Suprapubic skin (tissue), 4 donors: ENCODE results near the gene LAMA3. TPM values are rescaled to one million over a fixed set of nuclear protein-coding genes. Genes with fewer than 3 reads are reported as not detected.

Source experiments
- DNase-seq, 2 donors: peaks; one replicate each; pipeline ENCODE4 v3.0.0-alpha.2; 2019; ENCODE audit warnings: low spot score in 2 of 2
- H3K27ac ChIP-seq: fragments of 200-600 bp; sonication (generic); one replicate; pipeline ENCODE4 v1.5.1; 2019
- H3K27me3 ChIP-seq: fragments of 200-600 bp; sonication (generic); one replicate; pipeline ENCODE4 v1.5.1; 2019
- H3K36me3 ChIP-seq: fragments of 200-600 bp; sonication (generic); one replicate; pipeline ENCODE4 v1.5.1; 2019
- H3K4me1 ChIP-seq: fragments of 200-600 bp; sonication (generic); one replicate; pipeline ENCODE4 v1.5.1; 2019
- H3K4me3 ChIP-seq: fragments of 200-600 bp; sonication (generic); one replicate; pipeline ENCODE4 v1.5.1; 2019; ENCODE audit warnings: mild to moderate bottlenecking
- H3K9me3 ChIP-seq: fragments of 200-600 bp; sonication (generic); one replicate; pipeline ENCODE4 v1.5.1; 2019
- EP300 ChIP-seq: sonication (generic); formaldehyde crosslinking; IDR thresholded peaks from one replicate; pipeline ENCODE4 v1.6.1; 2017; ENCODE audit warnings: antibody characterized with exemption
- POLR2A ChIP-seq, 2 donors: fragments of 450-650 bp; IDR thresholded peaks; one replicate each; pipeline ENCODE4 v1.6.1; 2017; ENCODE audit warnings: antibody characterized with exemption in 2 of 2, mild to moderate bottlenecking in 2 of 2, moderate library complexity in 2 of 2
- POLR2AphosphoS5 ChIP-seq, 3 donors: sonication (generic); formaldehyde crosslinking; IDR thresholded peaks; one replicate each; pipeline ENCODE4 v1.6.1; 2017; ENCODE audit warnings: antibody characterized with exemption in 3 of 3
- WGBS: methylation state at CpG from one replicate; pipeline ENCODE4 v1.1.5; 2018; 5-methylcytosine and 5-hydroxymethylcytosine counted together
- total RNA-seq, 4 donors: library from RNA; depleted of rRNA; stranded (reverse); fragments of >200 nt; gene quantifications; one replicate each; pipeline ENCODE4 v1.1.0, GENCODE V29; 2016
- TF ChIP-seq, protein P1 (sequence below), 2 donors: fragments of 200-600 bp in 1 of 2; fragments of 450-650 bp in 1 of 2; sonication (generic) in 1 of 2; IDR thresholded peaks; one replicate each; pipeline ENCODE4 v1.5.1; 2016 to 2019; ENCODE audit warnings: antibody characterized with exemption in 2 of 2, mild to moderate bottlenecking in 1 of 2, moderate library complexity in 1 of 2

The LAMA3 gene
- total RNA-seq, 4 donors from 2014 or later, result 233 to 370 (median 253) TPM

DNA sequence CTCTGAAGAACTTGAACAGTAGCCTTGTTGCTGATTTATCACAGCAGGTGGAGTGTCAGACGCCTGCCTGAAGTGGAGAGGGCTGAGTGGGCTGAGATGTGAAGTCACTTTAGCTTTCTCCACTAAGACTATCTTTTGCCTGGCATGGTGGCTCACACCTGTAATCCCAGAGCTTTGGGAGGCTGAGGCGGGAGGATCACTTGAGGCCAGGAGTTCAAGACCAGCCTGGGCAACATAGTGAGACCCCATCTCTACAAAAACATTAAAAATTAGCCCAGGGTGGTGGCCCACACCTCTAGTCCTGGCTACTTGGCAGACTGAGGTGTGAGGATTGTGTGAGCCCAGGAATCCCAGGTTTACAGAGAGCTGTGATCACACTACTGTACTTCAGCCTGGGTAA, 264.7 kb downstream of the LAMA3 start:
- 85% methylated on average over 1 of the region's 2 CpGs for WGBS
- H3K9me3 ChIP-seq, result no peaks in the 10 kb centered on the region
- peak in 1 of 2 donors; percentile 35 for DNase-seq
- peaks cover 4% of the 10 kb centered on the region for H3K4me1 ChIP-seq
- TF ChIP-seq, protein P1, sequence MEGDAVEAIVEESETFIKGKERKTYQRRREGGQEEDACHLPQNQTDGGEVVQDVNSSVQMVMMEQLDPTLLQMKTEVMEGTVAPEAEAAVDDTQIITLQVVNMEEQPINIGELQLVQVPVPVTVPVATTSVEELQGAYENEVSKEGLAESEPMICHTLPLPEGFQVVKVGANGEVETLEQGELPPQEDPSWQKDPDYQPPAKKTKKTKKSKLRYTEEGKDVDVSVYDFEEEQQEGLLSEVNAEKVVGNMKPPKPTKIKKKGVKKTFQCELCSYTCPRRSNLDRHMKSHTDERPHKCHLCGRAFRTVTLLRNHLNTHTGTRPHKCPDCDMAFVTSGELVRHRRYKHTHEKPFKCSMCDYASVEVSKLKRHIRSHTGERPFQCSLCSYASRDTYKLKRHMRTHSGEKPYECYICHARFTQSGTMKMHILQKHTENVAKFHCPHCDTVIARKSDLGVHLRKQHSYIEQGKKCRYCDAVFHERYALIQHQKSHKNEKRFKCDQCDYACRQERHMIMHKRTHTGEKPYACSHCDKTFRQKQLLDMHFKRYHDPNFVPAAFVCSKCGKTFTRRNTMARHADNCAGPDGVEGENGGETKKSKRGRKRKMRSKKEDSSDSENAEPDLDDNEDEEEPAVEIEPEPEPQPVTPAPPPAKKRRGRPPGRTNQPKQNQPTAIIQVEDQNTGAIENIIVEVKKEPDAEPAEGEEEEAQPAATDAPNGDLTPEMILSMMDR (IDR thresholded peaks at IDR 0.05), result no peak
- TF ChIP-seq EP300 (no peak), POLR2AphosphoS5 (IDR thresholded peaks at IDR 0.05) (no peak), POLR2A (IDR thresholded peaks at IDR 0.05) (no peak)
- no peak overlapping the region for H3K4me3 ChIP-seq
- H3K27me3 ChIP-seq, result no peaks in the 10 kb centered on the region
- H3K36me3 ChIP-seq, result peaks cover 46% of the 10 kb centered on the region
- no peak overlapping the region for H3K27ac ChIP-seq

DNA sequence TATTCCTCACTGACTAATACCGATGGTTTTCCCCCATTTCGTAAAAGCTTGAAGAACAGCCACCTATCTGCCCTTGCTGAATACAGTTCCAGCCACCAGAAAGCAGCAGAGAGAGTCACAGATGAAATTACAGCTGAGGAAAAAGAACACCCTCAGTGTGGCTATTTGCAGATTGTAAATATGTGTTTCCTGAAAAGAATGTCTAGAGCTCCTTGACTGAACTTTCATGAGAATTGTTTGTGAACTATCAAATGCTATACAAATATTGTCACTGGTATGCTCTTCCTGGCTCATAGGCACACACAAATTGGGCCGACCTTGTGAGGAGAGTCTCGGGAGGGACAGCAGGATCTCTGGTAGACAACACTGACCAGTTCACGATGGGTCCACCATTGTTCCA, 267.2 kb downstream of the LAMA3 start:
- TF ChIP-seq EP300 (no peak), POLR2A (IDR thresholded peaks at IDR 0.05) (no peak), POLR2AphosphoS5 (IDR thresholded peaks at IDR 0.05) (no peak)
- TF ChIP-seq, protein P1 (IDR thresholded peaks at IDR 0.05), result no peak
- DNase-seq, result no peak
- H3K4me1 ChIP-seq, result peaks cover 4% of the 10 kb centered on the region
- 91% methylated on average over 5 of the region's 5 CpGs for WGBS
- H3K36me3 ChIP-seq, result peaks cover 30% of the 10 kb centered on the region
- H3K4me3 ChIP-seq, result no peak overlapping the region
- H3K27me3 ChIP-seq, result no peaks in the 10 kb centered on the region
- no peaks in the 10 kb centered on the region for H3K9me3 ChIP-seq
- no peak overlapping the region for H3K27ac ChIP-seq

DNA sequence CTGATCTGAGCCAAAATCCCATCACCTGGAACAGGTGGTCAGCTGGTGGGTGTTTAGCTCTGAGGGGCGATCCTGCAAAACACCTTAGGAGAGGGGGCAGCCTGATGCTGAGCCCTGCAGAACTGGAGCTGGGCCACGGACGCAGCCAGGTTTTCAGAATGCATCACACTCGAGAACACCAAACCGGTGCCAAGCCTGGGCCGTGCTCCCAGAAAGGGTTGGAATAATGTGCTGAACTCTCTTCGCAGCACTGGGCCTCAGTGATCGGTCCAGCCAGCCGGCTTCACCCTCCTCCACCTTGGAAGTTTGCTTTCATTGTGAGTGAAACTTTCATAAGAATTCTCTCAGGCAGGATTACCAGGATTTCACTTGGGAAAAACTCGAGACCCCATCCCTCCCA, 268.8 kb downstream of the LAMA3 start:
- H3K36me3 ChIP-seq, result peaks cover 21% of the 10 kb centered on the region
- no peak overlapping the region for H3K27ac ChIP-seq
- H3K9me3 ChIP-seq, result no peaks in the 10 kb centered on the region
- TF ChIP-seq POLR2AphosphoS5 (IDR thresholded peaks at IDR 0.05), result no peak
- no peak for TF ChIP-seq EP300
- TF ChIP-seq POLR2A (IDR thresholded peaks at IDR 0.05), result no peak
- TF ChIP-seq, protein P1 (IDR thresholded peaks at IDR 0.05), result no peak
- peak; percentile 76 to 84 for DNase-seq
- H3K4me3 ChIP-seq, result no peak overlapping the region
- no peaks in the 10 kb centered on the region for H3K27me3 ChIP-seq
- 37% methylated on average over 8 of the region's 10 CpGs for WGBS
- peaks cover 6% of the 10 kb centered on the region for H3K4me1 ChIP-seq

DNA sequence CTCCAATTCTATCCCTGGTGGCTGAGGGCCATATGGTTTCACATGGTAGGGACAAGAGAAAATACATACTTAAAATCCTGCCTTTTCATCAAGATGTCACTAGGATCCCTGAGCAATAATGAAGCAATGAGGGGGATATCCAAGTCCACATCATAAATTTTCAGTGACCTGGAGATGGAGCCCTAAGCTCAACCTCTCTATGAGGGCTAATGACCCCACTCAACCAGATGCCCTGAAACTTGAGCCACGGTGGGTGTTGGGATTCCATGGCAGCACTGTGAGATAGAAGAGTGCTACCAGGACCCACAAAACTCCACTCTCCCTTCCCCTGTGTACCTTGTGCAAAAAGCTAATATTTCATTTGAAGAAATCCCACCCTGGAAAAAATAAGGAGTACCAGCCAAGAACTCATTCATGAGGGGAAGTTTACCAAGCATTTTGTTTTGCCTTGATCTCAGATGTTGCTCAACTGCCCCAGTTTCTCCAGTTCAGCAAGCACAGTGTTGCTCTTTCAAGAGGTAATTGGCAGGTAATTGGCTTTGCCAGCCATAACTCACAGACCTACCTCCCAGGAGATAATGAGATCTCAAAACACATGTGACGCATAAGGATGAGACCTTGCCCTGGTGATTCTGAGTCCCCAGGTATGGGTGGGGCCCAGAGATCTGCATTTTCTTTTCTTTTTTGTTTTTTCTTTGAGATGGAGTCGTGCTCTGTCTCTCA, 274.4 kb downstream of the LAMA3 start:
- H3K36me3 ChIP-seq, result no peaks in the 10 kb centered on the region
- no peaks in the 10 kb centered on the region for H3K9me3 ChIP-seq
- TF ChIP-seq POLR2A (IDR thresholded peaks at IDR 0.05) (no peak), EP300 (no peak), POLR2AphosphoS5 (IDR thresholded peaks at IDR 0.05) (no peak)
- TF ChIP-seq, protein P1 (IDR thresholded peaks at IDR 0.05), result no peak
- no peaks in the 10 kb centered on the region for H3K27me3 ChIP-seq
- no peak for DNase-seq
- peak overlapping the region; percentile 24 for H3K27ac ChIP-seq
- 66% methylated on average over 3 of the region's 3 CpGs for WGBS
- H3K4me1 ChIP-seq, result peaks cover 19% of the 10 kb centered on the region
- no peak overlapping the region for H3K4me3 ChIP-seq

DNA sequence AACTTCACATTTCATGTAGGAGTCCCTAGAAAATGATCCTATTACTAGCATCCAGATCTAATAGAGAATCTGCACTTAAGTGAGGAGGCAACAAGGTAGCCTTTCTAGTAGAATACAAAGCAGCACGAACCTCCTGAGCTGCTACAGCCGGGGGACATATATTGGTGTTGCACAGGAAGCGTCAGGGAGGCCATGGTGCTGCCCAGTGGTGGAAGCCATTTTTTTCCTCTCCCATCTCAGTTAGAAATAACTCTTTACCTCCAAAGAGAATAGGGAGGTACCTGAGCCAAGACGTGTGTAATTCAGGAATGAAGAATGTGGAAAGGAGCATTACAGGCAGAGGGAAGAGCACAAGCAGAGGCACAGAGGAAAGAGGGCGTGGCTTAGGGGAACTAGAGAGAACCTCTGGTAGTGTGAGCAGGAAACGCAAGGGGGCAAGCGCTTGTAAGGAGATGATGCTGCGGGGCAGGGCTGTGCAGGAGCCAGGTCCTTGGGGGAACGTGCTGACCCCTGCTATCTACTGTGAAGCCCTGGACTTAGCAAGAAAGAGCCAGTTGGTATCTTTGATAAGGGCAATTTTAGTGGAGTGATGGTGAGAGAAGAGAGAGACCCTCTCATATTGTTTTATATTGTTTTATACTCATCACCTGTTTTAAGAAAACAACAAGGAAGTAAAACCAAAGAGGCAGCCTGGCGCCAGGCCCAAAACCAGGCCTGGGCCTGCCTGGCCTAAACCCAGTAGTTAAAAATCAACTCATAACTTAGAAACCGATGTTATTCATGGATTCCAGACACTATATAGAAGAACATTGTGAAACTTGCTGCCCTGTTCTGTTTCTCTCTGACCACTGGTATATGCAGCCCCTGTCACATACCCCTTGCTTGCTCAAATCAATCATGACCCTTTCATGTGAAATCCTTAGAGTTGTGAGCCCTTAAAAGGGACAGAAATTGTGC, 275.3 kb downstream of the LAMA3 start:
- no peaks in the 10 kb centered on the region for H3K27me3 ChIP-seq
- peak overlapping the region; percentile 24 for H3K27ac ChIP-seq
- H3K36me3 ChIP-seq, result no peaks in the 10 kb centered on the region
- H3K4me1 ChIP-seq, result peaks cover 19% of the 10 kb centered on the region
- WGBS, result 68% methylated on average over 11 of the region's 11 CpGs
- no peak for DNase-seq
- H3K4me3 ChIP-seq, result no peak overlapping the region
- TF ChIP-seq, protein P1 (IDR thresholded peaks at IDR 0.05), result no peak
- TF ChIP-seq EP300 (no peak), POLR2AphosphoS5 (IDR thresholded peaks at IDR 0.05) (no peak), POLR2A (IDR thresholded peaks at IDR 0.05) (no peak)
- H3K9me3 ChIP-seq, result no peaks in the 10 kb centered on the region
